Iris pigment epithelial cell (primary cell): ENCODE measurements around the gene PLEKHA6.

Source experiments
- DNase-seq: peaks from one replicate; pipeline ENCODE4 v3.0.0-alpha.2; 2011; ENCODE audit warnings: low read depth

PLEKHA6 gene

GRCh38 chr1:204283711-204284651, 75.7 kb downstream of the PLEKHA6 start:
- no peak for DNase-seq

- DNase-seq = no peak
Observed at GRCh38 chr1:204282761-204283221, 76.9 kb downstream of the PLEKHA6 start.

GRCh38 chr1:204280099-204280961, 79.4 kb downstream of the PLEKHA6 start:
- no peak for DNase-seq

- DNase-seq = no peak
Observed at GRCh38 chr1:204278958-204279357, 80.8 kb downstream of the PLEKHA6 start.

- peak; percentile 24 for DNase-seq
Observed at GRCh38 chr1:204278251-204278650, 81.5 kb downstream of the PLEKHA6 start.

- no peak for DNase-seq
Observed at GRCh38 chr1:204277563-204278219, 82.0 kb downstream of the PLEKHA6 start.

- DNase-seq = peak; percentile 28
Observed at GRCh38 chr1:204275695-204276370, 83.9 kb downstream of the PLEKHA6 start.

GRCh38 chr1:204274446-204274845, 85.3 kb downstream of the PLEKHA6 start:
- peak; percentile 26 for DNase-seq

GRCh38 chr1:204272505-204272904, 87.2 kb downstream of the PLEKHA6 start:
- no peak for DNase-seq

GRCh38 chr1:204271970-204272369, 87.8 kb downstream of the PLEKHA6 start:
- DNase-seq = no peak

GRCh38 chr1:204268101-204268500, 91.6 kb downstream of the PLEKHA6 start:
- no peak for DNase-seq

- no peak for DNase-seq
Observed at GRCh38 chr1:204267191-204267601, 92.5 kb downstream of the PLEKHA6 start.

GRCh38 chr1:204266504-204267034, 93.2 kb downstream of the PLEKHA6 start:
- no peak for DNase-seq

GRCh38 chr1:204265665-204266064, 94.1 kb downstream of the PLEKHA6 start:
- no peak for DNase-seq

- no peak for DNase-seq
Observed at GRCh38 chr1:204264805-204265204, 94.9 kb downstream of the PLEKHA6 start.

GRCh38 chr1:204263254-204263910, 96.3 kb downstream of the PLEKHA6 start:
- peak; percentile 44 for DNase-seq

- DNase-seq = no peak
Observed at GRCh38 chr1:204262506-204263253, 97.0 kb downstream of the PLEKHA6 start.

GRCh38 chr1:204261746-204262505, 97.8 kb downstream of the PLEKHA6 start:
- DNase-seq = peak; percentile 78

- DNase-seq = no peak
Observed at GRCh38 chr1:204261266-204261665, 98.5 kb downstream of the PLEKHA6 start.
